GM19467 (cell line): ENCODE data around the gene ZNF654.
"Not testable (repeated sequence)": the region's sequence is repeated elsewhere in the genome, so short reads cannot be mapped to it uniquely, and the experiment has no call there.

Experiments used
- ATAC-seq: cut with Tn5 transposase; IDR thresholded peaks from one replicate; pipeline ENCODE4 v1.9.1; 2021; ENCODE audit warnings: mild to moderate bottlenecking, moderate library complexity; ENCODE audit not compliant: unreplicated experiment

ZNF654 gene

GRCh38 chr3:88059380-88060170 is 520 bp downstream of the ZNF654 start:
- peak; percentile 2 for ATAC-seq

GRCh38 chr3:88061746-88062145 is 2.7 kb downstream of the ZNF654 start:
- ATAC-seq, result no peak

- ATAC-seq, result no peak
These were observed 16.0 kb downstream of the ZNF654 start for GRCh38 chr3:88075072-88075471.

- ATAC-seq, result no peak
These were observed 16.4 kb downstream of the ZNF654 start for GRCh38 chr3:88075497-88075896.

- no peak for ATAC-seq
These were observed 17.7 kb downstream of the ZNF654 start for GRCh38 chr3:88076712-88077111.

- no peak for ATAC-seq
These were observed 19.9 kb downstream of the ZNF654 start for GRCh38 chr3:88078932-88079331.

GRCh38 chr3:88082854-88083253 is 23.8 kb downstream of the ZNF654 start:
- ATAC-seq, result no peak

- ATAC-seq, result no peak
These were observed 25.0 kb downstream of the ZNF654 start for GRCh38 chr3:88084097-88084501.

- ATAC-seq, result no peak
These were observed 31.6 kb downstream of the ZNF654 start for GRCh38 chr3:88090681-88091080.

- no peak for ATAC-seq
These were observed 33.2 kb downstream of the ZNF654 start for GRCh38 chr3:88092270-88092669.

- ATAC-seq, result no peak
These were observed 34.2 kb downstream of the ZNF654 start for GRCh38 chr3:88093266-88093665.

GRCh38 chr3:88101142-88101541 is 42.1 kb downstream of the ZNF654 start:
- peak; percentile 84 for ATAC-seq

GRCh38 chr3:88105325-88105724 is 46.3 kb downstream of the ZNF654 start:
- no peak for ATAC-seq

- no peak for ATAC-seq
These were observed 53.2 kb downstream of the ZNF654 start for GRCh38 chr3:88112289-88112688.

- peak; percentile 94 for ATAC-seq
These were observed 54.5 kb downstream of the ZNF654 start for GRCh38 chr3:88113311-88114162.

- no peak for ATAC-seq
These were observed 56.0 kb downstream of the ZNF654 start for GRCh38 chr3:88114878-88115549.

GRCh38 chr3:88117683-88118082 is 58.6 kb downstream of the ZNF654 start:
- ATAC-seq, result no peak

- not testable (repeated sequence) for ATAC-seq
These were observed 59.5 kb downstream of the ZNF654 start for GRCh38 chr3:88118603-88119002.

GRCh38 chr3:88123526-88123925 is 64.5 kb downstream of the ZNF654 start:
- ATAC-seq, result no peak

GRCh38 chr3:88131695-88132094 is 72.6 kb downstream of the ZNF654 start:
- ATAC-seq, result no peak

GRCh38 chr3:88132894-88133293 is 73.8 kb downstream of the ZNF654 start:
- ATAC-seq, result no peak
